HUES64 (cell line): ENCODE data around the gene PSMG3.

Source experiments
- H3K27ac ChIP-seq: 2 replicates; pipeline ENCODE4 v1.7.0; 2013; ENCODE audit warnings: low read depth, low read length, inconsistent platforms
- H3K27me3 ChIP-seq: 2 replicates; pipeline ENCODE4 v1.6.1; 2013; ENCODE audit warnings: mild to moderate bottlenecking, low read length; ENCODE audit not compliant: insufficient read depth
- H3K36me3 ChIP-seq: 2 replicates; pipeline ENCODE4 v1.6.1; 2013; ENCODE audit warnings: mild to moderate bottlenecking, low read length; ENCODE audit not compliant: insufficient read depth
- H3K4me1 ChIP-seq: 2 replicates; pipeline ENCODE4 v1.6.1; 2013; ENCODE audit warnings: mild to moderate bottlenecking, low read length, moderate library complexity; ENCODE audit not compliant: insufficient read depth
- H3K4me3 ChIP-seq: 2 replicates; pipeline ENCODE4 v1.5.1; 2013; ENCODE audit warnings: mild to moderate bottlenecking, low read length, moderate library complexity
- H3K9ac ChIP-seq: 2 replicates; pipeline ENCODE4 v1.6.1; 2013; ENCODE audit warnings: mild to moderate bottlenecking, low read depth, low read length
- H3K9me3 ChIP-seq: 2 replicates; pipeline ENCODE4 v1.6.1; 2013; ENCODE audit warnings: low read depth, low read length; ENCODE audit not compliant: insufficient read depth
- WGBS: fragments of 150-250, 120-280 bp; methylation state at CpG from one replicate; pipeline ENCODE4 v1.1.7; 2013; ENCODE audit warnings: missing lambda C conversion rate; 5-methylcytosine and 5-hydroxymethylcytosine counted together

The PSMG3 gene

DNA sequence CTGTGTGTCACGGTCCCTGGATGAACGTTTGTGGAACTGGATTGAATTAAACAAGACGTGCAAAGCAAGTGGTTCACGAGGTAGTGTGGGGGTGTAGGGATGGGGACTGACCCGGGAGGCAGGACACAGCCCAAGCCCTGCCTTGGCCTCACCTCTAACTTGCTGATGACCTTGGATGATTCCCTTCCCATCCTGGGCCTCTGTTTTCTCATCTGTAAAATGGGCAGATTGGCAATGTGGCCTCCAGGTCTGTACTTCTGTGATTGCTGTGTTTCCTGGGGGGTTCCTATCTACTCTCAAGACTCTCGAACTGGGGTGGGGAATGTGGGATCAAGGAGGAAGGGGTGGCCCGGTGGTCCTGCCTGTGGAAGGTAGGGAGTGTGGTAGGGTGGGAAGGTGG lies 6.0 kb upstream of the PSMG3 start:
- 94% methylated on average over 7 of the region's 7 CpGs for WGBS
- peak overlapping the region; percentile 87; the same call in 1 of the 2 replicates for H3K27ac ChIP-seq

DNA sequence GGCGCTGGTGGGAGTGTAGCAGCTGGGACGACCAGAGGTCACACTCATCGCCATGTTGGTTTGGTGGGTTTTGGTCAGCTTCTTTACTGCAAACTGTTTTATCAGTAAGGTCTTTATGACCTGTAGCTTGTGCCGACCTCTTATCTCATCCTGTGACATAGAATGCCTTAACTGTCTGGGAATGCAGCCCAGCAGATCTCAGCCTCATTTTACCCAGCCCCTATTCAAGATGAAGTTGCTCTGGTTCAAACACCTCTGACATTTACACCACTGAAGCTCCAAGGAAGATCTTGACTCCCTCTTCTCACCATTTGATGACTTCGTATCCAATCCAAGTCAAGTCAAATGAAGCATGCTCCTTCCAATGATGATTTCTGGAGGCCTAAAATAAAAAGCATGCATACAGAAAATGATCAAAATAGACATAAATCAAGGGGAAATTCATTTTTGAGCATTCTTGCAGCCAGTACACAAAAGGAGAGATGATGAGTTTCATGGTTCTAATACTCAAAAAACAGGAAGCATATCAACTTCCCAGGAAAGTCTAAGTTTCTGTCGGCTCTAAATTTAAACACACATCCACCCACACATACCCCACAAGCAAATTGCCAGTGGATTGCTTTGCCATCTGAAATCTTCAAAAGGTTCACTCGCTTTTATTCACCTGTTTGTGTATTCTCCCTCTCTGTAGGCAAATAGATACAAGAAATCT lies 2.4 kb upstream of the PSMG3 start:
- Histone ChIP-seq H3K4me3 (no peak overlapping the region), H3K27me3 (no peaks in the 10 kb centered on the region), H3K9me3 (no peaks in the 10 kb centered on the region), H3K4me1 (peaks cover 12% of the 10 kb centered on the region), H3K36me3 (peaks cover 5% of the 10 kb centered on the region), H3K9ac (no peak overlapping the region), H3K27ac (no peak overlapping the region)
- 89% methylated on average over 7 of the region's 7 CpGs for WGBS

More for the DNA sequence above, 6.0 kb upstream of the PSMG3 start:
- Histone ChIP-seq H3K9ac (no peak overlapping the region), H3K9me3 (no peaks in the 10 kb centered on the region), H3K4me3 (no peak overlapping the region), H3K27me3 (no peaks in the 10 kb centered on the region), H3K4me1 (peaks cover 10% of the 10 kb centered on the region), H3K36me3 (no peaks in the 10 kb centered on the region)

DNA sequence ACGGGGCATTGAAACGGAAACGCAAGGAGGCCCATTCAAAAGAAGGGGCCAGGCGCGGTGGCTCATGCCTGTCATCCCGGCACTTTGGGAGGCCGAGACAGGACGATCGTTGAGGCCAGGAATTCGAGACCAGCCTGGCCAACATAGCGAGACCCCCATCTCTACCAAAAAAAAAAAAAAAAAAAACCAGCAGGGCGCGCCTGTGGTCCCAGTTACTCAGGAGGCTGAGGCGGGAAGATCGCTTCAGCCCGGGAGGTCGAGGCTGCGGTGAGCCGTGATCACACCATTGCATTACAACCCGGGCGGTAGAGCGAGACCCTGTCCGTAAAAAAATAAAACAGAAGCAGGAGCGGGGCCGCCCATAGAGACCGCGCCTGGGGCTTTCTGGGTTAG lies 396 bp downstream of the PSMG3 start:
- Histone ChIP-seq H3K4me1 (peaks cover 14% of the 10 kb centered on the region), H3K36me3 (peaks cover 5% of the 10 kb centered on the region), H3K27ac (peak overlapping the region; percentile 58; the same call in 1 of the 2 replicates), H3K27me3 (no peaks in the 10 kb centered on the region), H3K4me3 (peak overlapping the region; percentile 93), H3K9ac (peak overlapping the region; percentile 85), H3K9me3 (no peaks in the 10 kb centered on the region)
- 65% methylated on average over 27 of the region's 27 CpGs for WGBS

DNA sequence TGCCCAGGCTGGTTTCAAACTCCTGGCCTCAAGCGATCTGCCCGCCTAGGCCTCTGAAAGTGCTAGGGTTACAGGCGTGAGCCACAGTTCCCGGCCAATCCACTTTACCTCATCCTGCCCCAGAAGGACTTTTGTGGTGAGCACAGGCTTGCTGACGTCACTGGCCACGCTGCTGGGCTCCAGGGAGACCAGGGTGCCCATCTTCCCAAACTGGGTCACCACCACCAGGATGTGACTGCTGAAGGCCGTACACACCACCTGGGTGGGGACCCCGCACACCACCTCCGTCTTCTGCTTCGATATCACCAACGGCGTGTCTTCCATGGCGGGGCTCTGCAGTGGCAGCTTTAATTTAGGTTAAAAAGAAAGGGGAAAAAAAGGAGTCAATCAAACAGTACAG lies 816 bp downstream of the PSMG3 start:
- no peaks in the 10 kb centered on the region for H3K9me3 ChIP-seq
- no peaks in the 10 kb centered on the region for H3K27me3 ChIP-seq
- peak overlapping the region; percentile 93 for H3K4me3 ChIP-seq
- 87% methylated on average over 13 of the region's 13 CpGs for WGBS
- H3K4me1 ChIP-seq, result peaks cover 14% of the 10 kb centered on the region
- H3K27ac ChIP-seq, result no peak overlapping the region
- peak overlapping the region; percentile 85; the same call in 1 of the 2 replicates for H3K9ac ChIP-seq
- H3K36me3 ChIP-seq, result peaks cover 5% of the 10 kb centered on the region

DNA sequence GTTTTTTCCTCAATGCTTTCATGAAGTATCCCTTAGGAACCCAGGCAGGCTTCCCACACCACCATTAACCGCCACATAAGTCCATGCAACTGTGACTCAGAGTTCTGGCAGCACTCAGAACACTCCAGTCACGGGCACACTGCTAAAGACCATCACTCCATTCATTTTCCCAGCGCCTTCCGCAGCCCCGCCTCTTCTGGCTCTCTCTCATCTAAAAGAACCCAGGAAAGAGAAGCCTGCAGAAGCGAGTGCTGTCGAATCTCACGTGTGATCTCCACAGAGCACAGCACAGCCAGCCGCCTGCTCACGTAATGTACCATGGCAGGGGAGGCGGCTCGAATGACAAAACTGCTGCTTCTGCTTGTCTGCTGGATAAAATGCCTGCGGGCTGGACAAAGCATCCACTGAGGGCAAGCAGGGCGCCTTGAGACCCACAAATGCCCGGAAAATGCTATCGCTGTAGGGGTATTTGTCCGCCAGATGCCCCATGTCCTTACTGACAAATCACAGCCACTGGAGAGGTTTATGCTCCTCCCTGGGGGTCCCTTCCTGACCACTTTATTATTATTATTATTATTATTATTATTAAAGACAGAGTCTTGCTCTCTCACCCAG lies 1.8 kb downstream of the PSMG3 start:
- H3K9ac ChIP-seq, result peak overlapping the region; percentile 17; the same call in 1 of the 2 replicates
- H3K4me3 ChIP-seq, result no peak overlapping the region
- 63% methylated on average over 17 of the region's 17 CpGs for WGBS
- H3K4me1 ChIP-seq, result peaks cover 14% of the 10 kb centered on the region
- no peaks in the 10 kb centered on the region for H3K27me3 ChIP-seq
- no peaks in the 10 kb centered on the region for H3K9me3 ChIP-seq
- H3K36me3 ChIP-seq, result peaks cover 5% of the 10 kb centered on the region
- peak overlapping the region; percentile 79; the same call in 1 of the 2 replicates for H3K27ac ChIP-seq

DNA sequence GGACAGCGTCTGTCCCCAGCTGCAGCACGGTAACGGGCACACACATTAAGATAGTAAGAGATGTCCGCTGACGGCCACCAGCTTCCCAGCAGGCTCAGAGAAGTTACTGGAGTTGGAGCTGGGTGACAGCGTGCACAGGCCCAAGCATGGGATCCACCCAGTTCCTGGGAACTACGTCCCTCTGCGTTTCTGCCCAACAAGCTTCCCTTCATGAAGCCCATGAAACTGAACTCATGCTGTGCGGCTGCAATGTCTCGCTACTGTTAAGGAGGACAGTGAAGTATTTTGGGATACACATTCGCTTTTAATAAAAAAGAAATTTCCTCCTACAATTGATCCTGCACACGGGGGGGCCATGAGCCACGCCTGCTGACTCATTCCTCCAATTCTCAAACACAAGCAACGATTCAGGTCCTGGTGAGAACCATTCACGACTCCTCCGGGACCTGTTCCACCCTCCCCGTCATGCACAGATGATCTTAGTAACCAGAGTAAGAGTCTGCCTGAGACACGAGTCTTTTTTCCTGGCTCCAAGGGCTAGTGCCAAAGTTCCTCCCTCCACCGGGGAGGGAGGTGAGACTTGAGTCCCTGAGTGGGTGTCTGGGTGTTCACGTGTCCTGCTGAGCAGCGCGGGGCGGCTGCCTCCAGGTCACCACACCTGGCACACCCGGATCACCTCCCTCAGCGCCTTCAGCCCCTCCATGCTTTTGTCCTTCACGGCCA lies 2.6 kb downstream of the PSMG3 start:
- no peaks in the 10 kb centered on the region for H3K27me3 ChIP-seq

DNA sequence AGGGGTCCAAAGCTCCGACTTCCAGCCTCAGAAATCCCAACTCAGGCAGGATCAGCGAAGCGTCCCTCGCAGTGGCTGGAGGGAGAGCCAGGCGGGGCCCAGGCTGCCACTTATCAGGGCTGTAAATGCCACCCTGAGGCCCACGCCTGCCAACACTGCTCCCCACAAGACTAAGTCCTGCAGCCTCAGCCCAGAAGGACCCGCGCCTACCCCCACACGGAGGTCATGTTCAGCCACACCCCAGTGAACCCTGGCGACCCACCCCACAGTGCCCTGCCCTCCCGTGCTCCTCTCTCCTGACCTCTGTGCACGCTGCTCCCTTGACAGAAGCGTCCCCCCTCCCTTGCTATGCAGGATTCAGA lies 3.2 kb downstream of the PSMG3 start:
- Histone ChIP-seq H3K4me1 (peaks cover 14% of the 10 kb centered on the region), H3K27ac (peak overlapping the region; percentile 79; the same call in 1 of the 2 replicates), H3K27me3 (no peaks in the 10 kb centered on the region), H3K4me3 (no peak overlapping the region), H3K36me3 (peaks cover 5% of the 10 kb centered on the region), H3K9me3 (no peaks in the 10 kb centered on the region), H3K9ac (peak overlapping the region; percentile 11; the same call in 1 of the 2 replicates)
- 47% methylated on average over 13 of the region's 13 CpGs for WGBS

More for the DNA sequence above, 2.6 kb downstream of the PSMG3 start:
- Histone ChIP-seq H3K27ac (peak overlapping the region; percentile 79), H3K9ac (peak overlapping the region; percentile 17; the same call in 1 of the 2 replicates), H3K4me3 (no peak overlapping the region), H3K36me3 (peaks cover 5% of the 10 kb centered on the region), H3K9me3 (no peaks in the 10 kb centered on the region), H3K4me1 (peaks cover 14% of the 10 kb centered on the region)
- 36% methylated on average over 26 of the region's 26 CpGs for WGBS

DNA sequence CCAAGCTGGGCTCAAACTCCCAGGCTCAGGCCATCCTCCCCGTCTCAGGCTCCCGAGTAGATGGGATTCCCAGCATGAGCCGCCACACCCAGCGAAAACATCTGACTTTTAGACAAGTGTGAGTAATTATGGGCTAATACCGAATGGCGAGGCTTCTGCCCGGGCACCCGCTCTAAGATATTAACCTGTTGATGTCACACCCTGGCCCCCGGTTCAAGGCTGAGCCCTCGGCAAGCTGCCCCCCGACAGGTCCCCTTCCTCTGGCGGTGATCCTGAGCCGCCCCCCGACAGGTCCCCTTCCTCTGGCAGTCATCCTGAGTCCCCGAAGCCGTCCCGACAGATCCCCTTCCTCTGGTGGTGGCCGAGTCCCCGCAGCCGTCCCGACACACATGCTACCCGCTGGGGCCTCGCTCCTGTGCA lies 5.2 kb downstream of the PSMG3 start:
- H3K27ac ChIP-seq, result no peak overlapping the region
- peaks cover 5% of the 10 kb centered on the region for H3K36me3 ChIP-seq
- no peaks in the 10 kb centered on the region for H3K27me3 ChIP-seq
- H3K9me3 ChIP-seq, result no peaks in the 10 kb centered on the region
- WGBS, result 89% methylated on average over 23 of the region's 23 CpGs
- H3K4me1 ChIP-seq, result peaks cover 14% of the 10 kb centered on the region
- no peak overlapping the region for H3K4me3 ChIP-seq
- no peak overlapping the region for H3K9ac ChIP-seq

DNA sequence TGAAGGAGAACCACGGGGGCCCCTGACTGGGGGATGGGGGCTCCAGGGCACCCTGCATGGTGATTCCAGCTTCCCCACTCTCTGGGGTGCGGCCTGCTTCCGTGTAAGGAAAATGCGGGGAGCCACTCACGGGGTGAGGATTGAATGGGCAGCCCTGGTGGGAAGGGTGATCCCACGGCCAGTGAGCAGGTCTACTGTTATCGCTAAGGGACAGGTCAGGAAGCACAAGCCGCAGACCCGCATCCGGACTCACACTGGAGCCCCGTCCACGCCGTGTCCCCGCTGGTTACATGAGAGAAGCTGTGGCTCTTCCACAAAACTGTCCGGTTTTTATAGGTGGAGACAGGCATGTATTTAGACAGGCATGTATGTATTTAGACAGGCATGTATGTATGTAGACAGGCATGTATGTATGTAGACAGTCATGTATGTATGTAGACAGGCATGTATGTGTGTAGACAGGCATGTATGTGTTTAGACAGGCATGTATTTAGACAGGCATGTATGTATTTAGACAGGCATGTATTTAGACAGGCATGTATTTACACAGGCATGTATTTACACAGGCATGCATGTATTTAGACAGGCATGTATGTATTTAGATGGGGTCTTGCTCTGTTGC lies 5.7 kb downstream of the PSMG3 start:
- no peak overlapping the region for H3K9ac ChIP-seq

DNA sequence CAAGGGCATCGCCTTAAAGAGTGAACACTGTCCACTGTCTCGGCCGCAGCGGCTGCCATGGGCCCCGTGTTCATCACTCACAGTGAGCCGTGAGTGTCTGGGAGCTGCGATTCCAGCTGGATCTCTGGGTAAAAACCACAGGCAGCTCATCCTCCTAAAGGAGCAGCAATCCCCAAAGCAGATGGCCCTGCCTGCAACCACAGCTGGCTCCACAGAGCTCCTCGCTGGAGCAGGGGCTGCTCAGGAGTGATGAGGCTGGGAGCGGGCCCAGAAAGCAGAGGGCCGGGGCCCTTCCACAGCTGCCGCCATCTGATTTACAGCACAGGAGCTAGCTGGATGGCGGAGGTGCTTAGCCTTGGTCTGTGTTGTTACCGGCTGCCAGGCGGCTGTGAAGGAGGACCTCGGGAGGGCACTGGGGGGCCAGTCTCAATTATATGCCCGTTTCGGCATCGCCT lies 7.2 kb downstream of the PSMG3 start:
- Histone ChIP-seq H3K36me3 (peaks cover under 1% of the 10 kb centered on the region), H3K27me3 (no peaks in the 10 kb centered on the region), H3K9ac (no peak overlapping the region), H3K27ac (no peak overlapping the region), H3K9me3 (no peaks in the 10 kb centered on the region), H3K4me3 (no peak overlapping the region), H3K4me1 (peaks cover 9% of the 10 kb centered on the region)
- 87% methylated on average over 18 of the region's 18 CpGs for WGBS

More for the DNA sequence above, 5.7 kb downstream of the PSMG3 start:
- Histone ChIP-seq H3K27ac (no peak overlapping the region), H3K27me3 (no peaks in the 10 kb centered on the region), H3K9me3 (no peaks in the 10 kb centered on the region), H3K36me3 (peaks cover 5% of the 10 kb centered on the region), H3K4me1 (peaks cover 14% of the 10 kb centered on the region), H3K4me3 (no peak overlapping the region)
- WGBS, result 94% methylated on average over 15 of the region's 15 CpGs
